ENCODE results near the gene NOVA2.

DNA sequence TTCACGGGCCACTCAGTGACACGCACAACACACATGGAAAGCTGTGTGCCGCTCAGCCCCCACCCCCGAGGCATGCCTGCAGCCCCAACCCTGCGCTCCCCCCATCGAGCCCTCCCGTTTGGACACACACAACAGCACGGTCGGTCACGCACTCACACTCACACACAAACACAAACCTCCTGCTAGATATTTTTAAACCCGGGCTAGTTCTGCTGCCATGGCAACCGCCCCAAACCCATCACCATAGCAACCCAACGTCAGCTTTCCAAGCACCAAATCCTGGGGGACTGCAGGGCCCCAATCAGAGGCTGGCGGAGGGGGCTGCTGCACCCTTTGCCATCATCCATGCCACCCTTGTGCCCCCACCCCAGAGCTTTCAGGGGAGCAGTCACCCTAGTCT, 2.5 kb upstream of the NOVA2 start:
- TF ChIP-seq POLR2A (IDR thresholded peaks at IDR 0.05; ENCODE audit: low read depth, low read length) (no peak), TAF1 (IDR thresholded peaks at IDR 0.05; ENCODE audit: low read depth, low read length) (no peak), PAX5 (IDR thresholded peaks at IDR 0.05; ENCODE audit: insufficient read depth, low read length, severe bottlenecking) (no peak), POLR2AphosphoS5 (IDR thresholded peaks at IDR 0.05; ENCODE audit: low read depth, low read length) (no peak)
